A549 (cell line): ENCODE measurements around the gene MBNL3. TPM values are rescaled to one million over a fixed set of nuclear protein-coding genes. Genes with fewer than 3 reads are reported as not detected.

Experiments used
- ATAC-seq, 2 experiments: fragments of 200-7000 bp in 1 of 2; fragments of >200 bp in 1 of 2; cut with Nextera tagmentation in 1 of 2; cut with Tn5 transposase in 1 of 2; 3 replicates each; pipeline versions ENCODE4 v1.8.0 to v1.9.1; 2018 to 2020; ENCODE audit warnings: mild to moderate bottlenecking in 1 of 2, moderate library complexity in 1 of 2
- CTCF ChIA-PET: fragments of 300-600 bp; sonication (Branson Sonifier 250); formaldehyde crosslinking; extraction: SDS; loops from one replicate; lab custom pipeline; 2021; ENCODE audit warnings: antibody characterized with exemption, inconsistent platforms; lab: Yijun Ruan, JAX
- POLR2A ChIA-PET: fragments of 350-600 bp; formaldehyde crosslinking; extraction: SDS; loops from one replicate; lab custom pipeline; 2021; ENCODE audit warnings: antibody characterized with exemption, inconsistent platforms; lab: Yijun Ruan, JAX
- DNase-seq, 2 experiments: peaks; one replicate each; pipeline versions ENCODE4 v3.0.0 to v3.0.0-alpha.2; 2011 to 2016; ENCODE audit warnings: low read depth in 1 of 2, low spot score in 1 of 2
- FAIRE-seq: peaks from 2 replicates; lab custom pipeline; 2011; peaks lifted over from hg19 to GRCh38; lab: Jason Lieb, UNC
- H3K27ac ChIP-seq, 2 experiments: fragments of >200 bp; sonication (Bioruptor Twin); formaldehyde crosslinking; 3 replicates each; pipeline ENCODE4 v1.5.1; 2016 to 2017
- H3K4me1 ChIP-seq: fragments of >200 bp; sonication (Bioruptor Twin); formaldehyde crosslinking; 3 replicates; pipeline ENCODE4 v1.6.1; 2016
- H3K4me2 ChIP-seq: fragments of >200 bp; sonication (Bioruptor Twin); formaldehyde crosslinking; 3 replicates; pipeline ENCODE4 v1.6.1; 2016
- H3K4me3 ChIP-seq: fragments of >200 bp; sonication (Bioruptor Twin); formaldehyde crosslinking; 3 replicates; pipeline ENCODE4 v1.5.1; 2016
- H3K9me3 ChIP-seq: fragments of >200 bp; sonication (Bioruptor Twin); formaldehyde crosslinking; 3 replicates; pipeline ENCODE4 v1.6.1; 2016
- BHLHE40 ChIP-seq: IDR thresholded peaks from 2 replicates; pipeline ENCODE4 v1.6.1; 2012; ENCODE audit warnings: low read depth, low read length, inconsistent platforms
- CBX8 ChIP-seq: fragments of 200-600 bp; sonication (generic); IDR thresholded peaks from 2 replicates; pipeline ENCODE4 v1.6.1; 2016
- CHD2 ChIP-seq: fragments of 150-350 bp; IDR thresholded peaks from 2 replicates; pipeline ENCODE4 v1.6.1; 2014; ENCODE audit warnings: low read length; ENCODE audit not compliant: partially characterized antibody
- EHMT2 ChIP-seq: fragments of 200-600 bp; sonication (generic); IDR thresholded peaks from 2 replicates; pipeline ENCODE4 v1.6.1; 2016; ENCODE audit warnings: antibody characterized with exemption, low read depth, mild to moderate bottlenecking, moderate library complexity
- ELK1 ChIP-seq: fragments of 150-350 bp; IDR thresholded peaks from 2 replicates; pipeline ENCODE4 v1.6.1; 2014; ENCODE audit warnings: low read depth, mild to moderate bottlenecking, low read length
- FOSB ChIP-seq: fragments of 250-450 bp; sonication (Bioruptor Pico); IDR thresholded peaks from 2 replicates; pipeline ENCODE4 v1.5.0; 2020; ENCODE audit warnings: mild to moderate bottlenecking, moderate library complexity
- FOSL2 ChIP-seq, 2 experiments: fragments of 450-650 bp in 1 of 2; fragments of >200 bp in 1 of 2; sonication (Bioruptor Twin) in 1 of 2; formaldehyde crosslinking; IDR thresholded peaks; 2 replicates each; pipeline versions ENCODE4 v1.5.0 to v1.6.1; 2016 to 2020; ENCODE audit warnings: mild to moderate bottlenecking in 1 of 2, moderate library complexity in 1 of 2
- FOXS1 ChIP-seq: fragments of 250-450 bp; sonication (Bioruptor Pico); IDR thresholded peaks from 2 replicates; pipeline ENCODE4 v1.5.0; 2020; ENCODE audit warnings: mild to moderate bottlenecking, moderate library complexity
- HDAC2 ChIP-seq: fragments of 200-600 bp; sonication (generic); IDR thresholded peaks from 2 replicates; pipeline ENCODE4 v1.6.1; 2016
- HOXA7 ChIP-seq: fragments of 250-450 bp; sonication (Bioruptor Pico); IDR thresholded peaks from 2 replicates; pipeline ENCODE4 v1.5.0; 2020; ENCODE audit warnings: mild to moderate bottlenecking, moderate library complexity
- HOXB13 ChIP-seq: fragments of 250-450 bp; sonication (Bioruptor Pico); IDR thresholded peaks from 2 replicates; pipeline ENCODE4 v1.5.0; 2020; ENCODE audit warnings: low read depth, mild to moderate bottlenecking, moderate library complexity
- HOXB5 ChIP-seq: fragments of 250-450 bp; sonication (Bioruptor Pico); IDR thresholded peaks from 2 replicates; pipeline ENCODE4 v1.5.0; 2020; ENCODE audit warnings: mild to moderate bottlenecking, moderate library complexity
- JUNB ChIP-seq: fragments of >200 bp; sonication (Bioruptor Twin); formaldehyde crosslinking; IDR thresholded peaks from 2 replicates; pipeline ENCODE4 v1.6.1; 2016
- KDM1A ChIP-seq: fragments of 200-600 bp; sonication (generic); IDR thresholded peaks from 2 replicates; pipeline ENCODE4 v1.6.1; 2016; ENCODE audit warnings: low read depth, mild to moderate bottlenecking
- NFE2L2 ChIP-seq: fragments of 150-350 bp; conservative IDR thresholded peaks from 2 replicates; pipeline ENCODE4 v1.6.1; 2014; ENCODE audit warnings: low read length
- NPAS2 ChIP-seq: fragments of 250-450 bp; sonication (Bioruptor Pico); IDR thresholded peaks from 2 replicates; pipeline ENCODE4 v1.8.0; 2022; ENCODE audit warnings: mild to moderate bottlenecking, moderate library complexity, borderline replicate concordance
- NR3C1 ChIP-seq: fragments of >200 bp; sonication (Bioruptor Twin); formaldehyde crosslinking; IDR thresholded peaks from 3 replicates; pipeline ENCODE4 v1.6.1; 2017
- PHF8 ChIP-seq: fragments of 200-600 bp; sonication (generic); IDR thresholded peaks from 2 replicates; pipeline ENCODE4 v1.6.1; 2016; ENCODE audit warnings: low read depth, mild to moderate bottlenecking, antibody characterized with exemption, moderate library complexity, borderline replicate concordance
- POLR2A ChIP-seq: IDR thresholded peaks from 2 replicates; pipeline ENCODE4 v1.6.1; 2012; ENCODE audit warnings: mild to moderate bottlenecking, low read length
- RAD21 ChIP-seq, 2 experiments: fragments of >200 bp in 1 of 2; sonication (Bioruptor Twin) in 1 of 2; formaldehyde crosslinking in 1 of 2; IDR thresholded peaks in 1 of 2; conservative IDR thresholded peaks in 1 of 2; 2 replicates in 1 of 2; 3 replicates in 1 of 2; pipeline ENCODE4 v1.6.1; 2012 to 2018; ENCODE audit warnings: inconsistent platforms in 1 of 2
- RARB ChIP-seq: fragments of 250-450 bp; sonication (Bioruptor Pico); IDR thresholded peaks from 2 replicates; pipeline ENCODE4 v1.8.0; 2021; ENCODE audit warnings: mild to moderate bottlenecking, moderate library complexity
- REST ChIP-seq: fragments of 200-600 bp; sonication (generic); IDR thresholded peaks from 2 replicates; pipeline ENCODE4 v1.6.1; 2016; ENCODE audit warnings: antibody characterized with exemption, mild to moderate bottlenecking, moderate library complexity
- SREBF2 ChIP-seq: fragments of 450-650 bp; IDR thresholded peaks from 2 replicates; pipeline ENCODE4 v1.6.1; 2014; ENCODE audit warnings: mild to moderate bottlenecking, moderate library complexity
- TFCP2L1 ChIP-seq: fragments of 250-450 bp; sonication (Bioruptor Pico); IDR thresholded peaks from 2 replicates; pipeline ENCODE4 v1.5.0; 2021; ENCODE audit warnings: mild to moderate bottlenecking
- TP53 ChIP-seq: fragments of 250-450 bp; sonication (Bioruptor Pico); IDR thresholded peaks from 2 replicates; pipeline ENCODE4 v1.5.0; 2021; ENCODE audit warnings: mild to moderate bottlenecking, moderate library complexity
- ZFP36 ChIP-seq: fragments of 450-650 bp; IDR thresholded peaks from 2 replicates; pipeline ENCODE4 v1.6.1; 2014; ENCODE audit warnings: borderline replicate concordance; ENCODE audit not compliant: partially characterized antibody
- ZSCAN20 ChIP-seq: fragments of 250-450 bp; sonication (Bioruptor Pico); IDR thresholded peaks from 2 replicates; pipeline ENCODE4 v1.8.0; 2022; ENCODE audit warnings: mild to moderate bottlenecking, moderate library complexity
- WGBS: methylation state at CpG from one replicate; pipeline ENCODE4 v1.1.6; 2017; ENCODE audit errors: missing lambda C conversion rate; 5-methylcytosine and 5-hydroxymethylcytosine counted together
- polyA plus RNA-seq, 4 experiments: library from polyadenylated mRNA; depleted of rRNA in 3 of 4; stranded (reverse); fragments of >200 nt; fragmentation: RNase III in 1 of 4; extraction: RNeasy Plus Mini Kit Qiagen cat#74134 plus additional on column Dnase treatment in 1 of 4; gene quantifications; 2 replicates in 3 of 4; 3 replicates in 1 of 4; pipeline ENCODE4 v1.2.3, GENCODE V29; 2011 to 2017

MBNL3 gene
- polyA plus RNA-seq, 2 of the 4 experiments (the other 2 are of a cell fraction) = not detected

- TF ChIP-seq EHMT2 (no peak), ELK1 (no peak), NFE2L2 (no peak)
Observed at GRCh38 chrX:132483951-132484350, 4.9 kb downstream of the MBNL3 start (continued).

GRCh38 chrX:132483488-132483887 is 5.3 kb downstream of the MBNL3 start:
- CTCF ChIA-PET = no interaction called here
- ATAC-seq = no peak
- WGBS = 23% methylated on average over 2 of the region's 2 CpGs

GRCh38 chrX:132482632-132483031 is 6.2 kb downstream of the MBNL3 start:
- no peak overlapping the region for H3K27ac ChIP-seq
- ChIA-PET CTCF (no interaction called here), POLR2A (no interaction called here)
- TF ChIP-seq TP53 (CRISPR knock-in tag) (no peak), BHLHE40 (no peak), NPAS2 (CRISPR knock-in tag) (no peak), ZFP36 (no peak), SREBF2 (no peak), CHD2 (no peak), POLR2A (no peak), ZSCAN20 (CRISPR knock-in tag) (no peak), NR3C1 (no peak), HOXB5 (CRISPR knock-in tag) (no peak)
- WGBS = 16% methylated on average over 4 of the region's 4 CpGs
- no peaks in the 10 kb centered on the region for H3K4me1 ChIP-seq
- no peaks in the 10 kb centered on the region for H3K9me3 ChIP-seq
- ATAC-seq (no peak), FAIRE-seq (no peak), DNase-seq (no peak)
- no peak overlapping the region for H3K4me3 ChIP-seq
- no peak overlapping the region for H3K4me2 ChIP-seq

More at GRCh38 chrX:132483488-132483887, 5.3 kb downstream of the MBNL3 start:
- no peak overlapping the region for H3K4me3 ChIP-seq
- H3K4me1 ChIP-seq = no peaks in the 10 kb centered on the region
- FAIRE-seq (no peak), DNase-seq (no peak)
- no peak for TF ChIP-seq FOSL2 (IDR thresholded peaks at IDR 0.05)
- TF ChIP-seq FOSL2 (CRISPR knock-in tag; IDR thresholded peaks at IDR 0.05) = no peak
- TF ChIP-seq BHLHE40 = no peak
- no peak for TF ChIP-seq TFCP2L1 (CRISPR knock-in tag)
- no peak for TF ChIP-seq KDM1A
- no peak for TF ChIP-seq CBX8
- no peak for TF ChIP-seq ELK1
- TF ChIP-seq HOXA7 (CRISPR knock-in tag) = no peak
- TF ChIP-seq FOXS1 (CRISPR knock-in tag) = no peak
- no peak for TF ChIP-seq FOSB (CRISPR knock-in tag)
- no peak for TF ChIP-seq REST
- no peak for TF ChIP-seq HOXB13 (CRISPR knock-in tag)
- no peak for TF ChIP-seq RAD21 (conservative IDR thresholded peaks at IDR 0.05 in 1 of 2, IDR thresholded peaks at IDR 0.05 in 1 of 2)
- TF ChIP-seq PHF8 = no peak
- TF ChIP-seq ZFP36 = no peak
- no peak for TF ChIP-seq NR3C1
- TF ChIP-seq HDAC2 = no peak
- no peak for TF ChIP-seq JUNB
- no peak for TF ChIP-seq RARB (CRISPR knock-in tag)
- no peaks in the 10 kb centered on the region for H3K9me3 ChIP-seq
- no peak overlapping the region for H3K4me2 ChIP-seq
- H3K27ac ChIP-seq = no peak overlapping the region
- POLR2A ChIA-PET = no interaction called here
